Stimulated activated CD8-positive, alpha-beta memory T cell treated with anti-CD3 and anti-CD28 coated beads, Interleukin-15, amount 100 ng/mL, for 4 hours (primary cell): ENCODE results near the gene GCHFR.
A peak's percentile ranks its signal among the peaks of the same experiment; 100 is the strongest.

Source experiments
- DNase-seq, 2 donors: peaks; one replicate each; pipeline ENCODE4 v3.0.0-alpha.2; 2020; ENCODE audit warnings: low read depth in 2 of 2

GCHFR gene

DNA sequence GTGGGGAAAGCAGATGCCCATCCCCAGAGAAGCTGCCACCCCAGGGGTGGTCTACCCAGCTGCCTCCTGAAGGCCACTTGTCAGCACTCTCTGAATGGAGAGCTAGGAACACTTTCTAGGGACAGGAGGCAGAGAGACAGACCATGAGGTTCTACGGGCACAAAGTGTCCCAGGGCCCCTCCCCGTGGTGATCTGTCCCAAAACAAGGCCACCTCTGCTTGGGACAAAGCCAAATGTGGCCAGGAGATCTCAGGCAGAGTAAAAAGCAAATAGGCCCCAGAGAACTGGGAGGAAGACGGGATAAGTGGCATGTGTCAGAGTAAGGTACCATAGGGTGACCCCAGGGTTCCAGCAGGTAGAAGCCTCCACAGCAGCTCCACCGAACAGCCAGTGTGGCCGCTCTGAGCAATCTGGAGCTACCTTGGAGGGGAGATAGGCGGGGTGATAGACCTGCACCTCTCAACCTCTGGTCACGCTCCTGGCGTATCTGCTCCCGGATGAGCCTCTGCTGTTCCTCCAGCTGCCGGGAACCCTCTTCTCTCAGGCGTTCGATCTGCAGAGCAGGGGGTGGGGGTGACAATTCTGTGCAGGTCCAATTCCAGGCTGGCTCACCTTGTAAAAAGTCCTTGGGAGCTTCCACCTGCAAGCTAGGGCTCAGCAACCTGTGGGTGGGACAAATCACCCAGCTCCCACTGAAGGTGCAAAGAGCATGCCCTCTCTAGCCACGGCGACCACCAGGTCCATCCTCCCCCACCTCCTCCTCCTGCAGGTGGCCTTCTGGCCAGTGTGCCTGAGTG lies 12.1 kb downstream of the GCHFR start:
- no peak for DNase-seq

DNA sequence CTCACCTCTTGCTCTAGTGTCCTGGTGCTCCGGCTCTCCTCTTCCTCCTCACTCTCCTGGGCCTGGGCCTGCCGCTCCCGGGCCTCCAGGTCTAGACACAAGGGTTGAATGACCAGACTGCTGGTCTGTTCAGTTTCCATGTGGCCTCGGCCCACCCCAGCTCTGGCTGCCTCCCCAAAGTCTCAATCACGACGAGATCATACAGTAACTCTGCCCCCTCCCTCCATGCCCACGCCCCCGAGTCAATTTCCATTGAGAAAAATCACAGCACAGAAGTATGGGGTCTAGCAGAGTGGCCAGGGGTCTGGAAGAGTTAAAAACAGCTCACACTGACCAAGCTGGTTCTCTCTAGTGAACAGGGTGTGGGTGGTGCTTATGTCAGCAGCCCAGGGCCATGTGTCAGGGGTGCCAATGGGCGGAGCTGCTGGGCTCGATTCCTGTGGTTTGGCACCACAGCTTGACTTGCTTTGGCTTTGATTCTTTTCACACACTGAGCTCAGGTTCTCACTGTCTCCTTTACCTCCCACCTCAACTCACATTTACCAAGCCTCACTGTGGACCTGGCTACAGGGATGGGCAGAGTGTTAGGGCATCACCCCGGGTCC lies 12.8 kb downstream of the GCHFR start:
- peak; percentile 28 to 40 for DNase-seq

DNA sequence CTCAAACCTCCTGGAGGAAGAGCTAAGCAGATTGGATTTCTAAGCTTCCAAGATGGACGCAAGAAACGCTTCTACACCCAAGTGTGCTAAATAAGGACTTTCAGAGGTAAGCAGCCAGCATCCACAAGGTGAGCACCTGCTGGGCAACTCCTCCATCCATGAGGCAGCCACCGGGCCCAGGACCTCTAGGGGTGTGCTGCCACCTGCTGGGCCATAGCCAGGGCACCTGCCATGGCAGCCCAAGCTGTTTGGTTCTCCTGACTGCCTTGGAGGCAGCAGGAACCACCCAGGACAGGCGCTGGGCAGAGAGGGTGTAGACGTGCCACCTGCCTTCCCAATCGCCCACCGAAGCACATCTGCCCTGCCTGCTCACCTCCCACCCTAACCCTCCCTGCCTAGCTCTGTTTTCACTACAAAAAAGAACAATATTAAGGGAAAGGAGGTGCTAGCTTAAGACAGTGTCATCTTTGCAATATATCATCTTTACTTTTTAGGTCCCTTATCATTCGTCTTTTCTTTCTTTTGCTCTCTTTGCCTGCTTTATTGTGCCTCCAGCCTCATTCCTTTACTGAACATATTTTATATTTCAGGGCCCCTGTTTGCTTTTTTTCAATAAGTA lies 18.9 kb downstream of the GCHFR start:
- DNase-seq = peak; percentile 54 to 59

DNA sequence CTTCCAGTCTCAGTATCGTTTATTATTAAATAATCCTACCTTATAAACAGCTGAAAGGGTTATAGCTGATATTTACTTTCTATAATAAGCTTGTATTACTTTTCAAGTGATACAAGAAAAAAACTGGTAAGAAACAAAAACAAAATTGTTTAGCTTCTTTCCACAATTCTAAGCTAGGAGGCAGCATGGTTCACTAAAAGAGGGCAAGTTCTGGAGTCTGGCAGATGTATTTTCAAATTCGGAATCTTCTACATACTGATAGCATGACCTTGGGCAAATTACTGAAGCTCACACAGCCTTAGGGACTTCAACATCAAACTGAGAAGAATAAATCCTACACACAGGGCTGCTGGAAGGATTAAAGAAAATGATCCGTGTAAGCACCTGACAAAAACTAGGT lies 21.3 kb downstream of the GCHFR start:
- DNase-seq = no peak

DNA sequence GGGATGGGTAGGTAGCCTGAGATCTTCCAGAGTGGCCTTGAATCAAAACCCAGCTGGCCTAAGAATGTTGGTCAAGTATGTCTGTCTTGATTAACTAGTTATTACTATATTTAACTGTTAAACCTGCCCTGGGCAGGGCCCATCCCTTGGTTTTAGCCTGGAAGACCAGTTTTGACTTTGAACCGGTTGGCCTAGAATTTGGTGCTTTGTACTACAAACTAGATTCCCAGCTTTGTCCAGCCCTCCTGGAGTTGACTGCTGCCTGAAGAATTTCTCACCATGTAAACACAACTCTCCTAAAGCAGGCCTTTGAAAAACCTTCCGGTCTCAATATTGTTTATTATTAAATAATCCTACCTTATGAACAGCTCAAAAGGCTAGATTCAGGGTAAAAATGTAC lies 21.9 kb downstream of the GCHFR start:
- DNase-seq = no peak

DNA sequence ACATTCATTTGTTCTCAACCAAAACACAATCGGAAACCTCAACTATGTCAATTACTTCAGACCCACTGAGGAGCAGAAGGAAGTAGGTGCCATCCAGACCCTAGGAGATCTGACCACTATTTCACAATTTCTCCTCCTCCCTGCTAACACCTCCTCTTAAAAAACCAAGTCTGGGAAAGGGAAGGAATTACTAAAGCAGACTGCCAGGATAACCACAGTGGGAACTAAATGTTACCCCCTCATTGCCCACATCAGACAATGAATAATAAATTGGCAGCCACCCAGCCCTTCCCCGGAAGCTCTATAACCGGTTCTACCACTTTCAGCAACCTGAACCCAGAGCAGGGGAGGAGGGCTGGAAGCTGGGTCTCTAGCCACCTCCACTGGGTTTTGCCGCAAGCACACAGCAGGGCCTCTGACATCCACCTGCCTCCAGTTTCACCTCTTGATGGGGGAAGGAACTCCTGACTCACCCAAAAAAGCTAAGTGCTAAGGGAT lies 23.5 kb downstream of the GCHFR start:
- DNase-seq = peak; percentile 41 to 67

DNA sequence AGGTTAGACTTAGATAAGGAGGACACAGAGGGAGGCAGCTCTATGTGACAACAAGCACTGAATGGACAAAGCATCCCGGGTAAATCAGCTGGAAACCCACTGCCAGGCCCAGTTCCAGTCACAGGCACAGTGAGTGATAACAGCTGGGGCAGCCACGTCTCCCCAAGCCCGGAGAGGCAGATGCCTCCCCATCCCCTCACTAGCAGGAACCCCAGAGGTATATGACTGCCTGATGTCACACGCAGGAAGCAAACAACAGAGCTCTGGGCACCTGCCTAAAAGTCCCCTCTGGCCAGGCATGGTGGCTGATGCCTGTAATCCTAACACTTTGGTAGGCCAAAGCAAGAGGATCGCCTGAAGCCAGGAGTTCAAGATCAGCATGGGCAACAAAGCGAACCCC lies 24.1 kb downstream of the GCHFR start:
- no peak for DNase-seq

DNA sequence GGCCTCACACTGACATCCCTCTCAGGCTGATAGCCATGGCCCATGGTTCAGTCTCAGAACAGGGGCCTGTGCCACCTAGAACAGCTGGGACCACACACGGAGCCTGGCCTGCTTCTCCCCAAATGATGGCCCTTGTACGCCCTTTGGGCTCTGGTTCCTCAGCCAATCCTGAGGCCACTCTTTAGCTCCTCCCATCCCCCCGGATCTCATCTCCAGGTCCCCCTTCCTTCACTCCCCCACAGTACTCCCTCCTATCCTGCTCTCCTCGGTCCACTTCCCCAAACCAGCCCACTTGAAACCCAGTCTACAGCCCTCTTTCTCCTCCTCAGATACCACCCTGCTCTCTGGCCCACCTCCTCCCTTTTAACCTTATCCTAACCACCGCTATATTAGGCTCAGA lies 25.3 kb downstream of the GCHFR start:
- DNase-seq = no peak

DNA sequence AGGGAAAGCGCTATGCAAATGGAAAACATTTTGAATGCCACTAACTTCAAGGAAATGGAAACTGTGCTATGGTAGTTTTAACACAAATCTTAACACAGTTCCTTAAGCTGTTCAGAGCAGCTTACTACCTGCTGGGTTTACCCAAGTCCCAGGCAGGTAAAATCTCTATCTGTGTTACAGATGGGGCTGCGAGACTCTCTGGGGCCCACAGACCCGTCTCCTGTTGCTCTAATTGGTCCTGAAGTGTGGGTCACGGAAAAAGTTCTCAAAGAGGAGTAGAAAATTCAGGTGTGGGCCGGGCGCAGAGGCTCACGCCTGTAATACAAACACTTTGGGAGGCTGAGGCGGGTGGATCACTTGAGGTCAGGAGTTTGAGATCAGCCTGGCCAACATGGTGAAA lies 26.1 kb downstream of the GCHFR start:
- DNase-seq = no peak

DNA sequence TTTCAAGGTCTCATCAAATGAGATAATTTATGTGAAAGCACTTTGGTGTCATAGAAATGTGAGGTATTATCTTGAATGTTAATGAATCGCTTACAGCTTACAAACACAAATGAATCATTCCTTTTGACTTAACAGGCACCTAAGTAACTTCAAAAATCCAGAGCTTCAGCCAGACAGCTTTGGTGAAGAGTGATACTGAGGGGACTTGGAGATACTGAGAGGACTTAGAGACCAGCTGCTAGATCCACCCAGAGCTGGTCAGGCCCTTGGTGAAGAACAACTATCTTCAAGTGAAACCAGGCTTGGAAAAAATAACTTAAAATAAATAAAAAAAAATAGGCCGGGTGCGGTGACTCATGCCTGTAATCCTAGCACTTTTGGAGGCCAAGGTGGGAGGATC lies 26.9 kb downstream of the GCHFR start:
- no peak for DNase-seq

DNA sequence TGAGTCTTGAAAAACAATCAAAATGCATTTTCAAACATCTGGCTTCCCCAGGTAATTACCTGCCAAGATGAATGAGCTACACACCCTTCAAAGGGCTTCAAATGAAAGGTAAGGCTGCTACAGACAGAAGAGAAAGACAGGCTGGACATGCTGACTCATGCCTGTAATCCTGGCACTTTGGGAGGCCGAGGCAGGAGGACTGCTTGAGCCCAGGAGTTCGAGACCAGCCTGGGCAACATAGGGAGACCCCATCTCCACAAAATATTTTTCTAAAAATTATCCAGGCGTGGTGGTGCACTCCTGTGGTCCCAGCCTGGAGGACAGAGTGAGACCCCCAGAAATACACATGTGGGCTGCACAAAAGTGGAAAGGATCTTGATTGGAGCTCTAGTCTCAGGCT lies 28.5 kb downstream of the GCHFR start:
- DNase-seq = no peak

DNA sequence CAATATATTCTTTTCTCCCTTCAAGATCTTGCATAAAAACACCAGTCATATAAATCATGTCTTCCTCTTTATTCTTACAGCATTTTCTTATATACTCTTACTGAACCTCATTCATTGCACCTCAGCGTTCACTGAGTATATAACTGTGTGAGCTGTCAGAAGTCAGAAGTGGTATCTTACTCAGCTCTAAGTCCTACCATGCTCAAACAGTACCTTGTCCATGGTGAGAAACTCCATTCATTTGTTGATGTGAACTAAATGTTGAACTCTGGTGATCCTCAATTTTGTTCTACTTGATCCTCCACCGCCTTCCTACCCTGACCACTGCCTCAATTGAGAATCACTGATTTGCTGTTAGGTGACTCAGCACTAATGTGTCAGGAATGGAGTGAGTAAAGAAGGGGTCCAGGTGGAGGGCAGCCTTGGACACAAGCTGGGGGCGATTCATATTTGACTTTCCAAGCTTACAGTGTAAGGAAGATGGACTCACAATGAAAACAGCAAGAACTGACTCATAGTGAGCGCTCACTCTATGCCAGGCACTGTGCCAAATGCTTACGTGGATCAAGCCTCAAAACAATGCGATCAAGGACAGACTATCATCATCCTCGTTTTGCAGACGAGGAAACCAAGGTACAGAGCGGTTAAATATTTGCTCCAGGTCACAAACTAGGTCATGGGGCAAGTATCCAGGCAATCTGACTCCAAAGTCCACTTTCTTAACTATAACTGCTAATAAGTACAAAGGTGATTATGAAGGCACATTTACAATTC lies 29.5 kb downstream of the GCHFR start:
- no peak for DNase-seq

DNA sequence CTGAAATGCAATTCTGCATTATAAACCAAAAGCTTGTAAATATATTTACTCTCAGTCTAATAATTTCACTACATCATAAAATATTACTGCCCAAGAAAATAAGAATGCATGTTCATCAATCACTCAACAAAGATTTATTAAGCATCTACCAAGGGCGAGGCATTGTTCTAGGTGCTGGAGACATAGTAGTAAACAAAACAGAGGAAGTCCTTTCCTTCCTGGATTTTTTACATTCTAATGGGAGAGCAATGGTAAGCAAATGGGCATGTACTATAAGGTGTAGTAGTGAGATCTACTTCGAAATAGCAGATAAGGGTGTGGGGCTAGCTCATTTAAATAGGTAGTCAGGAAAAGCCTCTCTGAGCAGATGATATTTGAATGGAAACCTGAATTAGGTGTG lies 32.2 kb downstream of the GCHFR start:
- DNase-seq = no peak

DNA sequence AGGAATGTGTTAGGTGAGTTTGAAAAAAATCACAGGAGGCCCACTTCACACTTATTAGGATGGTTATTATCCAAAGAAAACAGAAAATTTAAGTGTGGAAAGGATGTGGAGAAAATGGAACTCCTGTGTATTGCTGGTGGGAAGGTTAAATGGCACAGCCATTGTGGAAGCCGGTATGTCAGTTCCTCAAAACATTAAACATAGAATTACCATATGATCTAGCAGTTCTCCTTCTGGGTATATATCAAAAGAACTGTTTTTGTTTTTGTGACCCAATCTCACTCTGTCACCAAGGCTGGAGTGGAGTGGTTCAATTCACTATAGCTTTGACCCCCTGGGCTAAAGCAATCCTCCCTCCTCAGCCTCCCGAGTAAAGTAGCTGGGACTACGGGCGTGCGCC lies 32.6 kb downstream of the GCHFR start:
- no peak for DNase-seq

DNA sequence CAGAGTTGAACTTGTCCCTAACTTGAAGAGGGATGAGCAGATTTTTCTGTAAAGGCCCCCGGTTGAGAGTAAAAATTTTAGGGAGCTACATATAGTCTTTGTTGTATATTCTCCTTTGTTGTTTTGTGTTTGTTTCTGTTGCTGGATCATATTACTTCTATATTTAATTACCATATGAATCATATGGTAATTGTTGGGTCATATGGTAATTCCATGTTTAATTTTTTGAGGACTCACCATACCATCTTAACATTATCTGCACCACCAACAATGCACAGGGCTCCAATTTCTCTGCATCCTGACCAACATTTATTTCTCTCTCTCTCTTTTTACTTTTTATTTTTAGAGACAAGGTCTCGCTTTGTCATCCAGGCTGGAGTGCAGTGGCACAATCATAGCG lies 35.7 kb downstream of the GCHFR start:
- no peak for DNase-seq

DNA sequence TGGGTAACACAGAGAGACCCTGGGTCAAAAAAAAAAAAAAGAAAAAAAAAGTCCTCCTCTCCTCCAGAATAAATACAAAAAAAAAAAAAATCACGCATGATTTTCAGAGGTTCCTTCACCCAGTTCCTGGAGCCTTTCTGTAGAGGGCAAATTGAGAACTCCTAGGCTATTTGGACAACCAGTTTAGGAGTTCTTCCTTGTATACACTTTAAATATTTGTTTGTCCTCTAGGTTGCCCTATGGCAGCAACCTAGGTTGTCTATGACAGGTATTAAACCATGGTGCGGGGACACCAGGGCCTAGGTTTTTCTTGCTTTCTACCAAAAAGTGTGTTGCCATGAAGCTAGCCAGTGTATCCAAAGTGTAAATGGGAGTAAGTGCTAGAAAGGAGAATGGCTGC lies 39.2 kb downstream of the GCHFR start:
- DNase-seq = no peak

DNA sequence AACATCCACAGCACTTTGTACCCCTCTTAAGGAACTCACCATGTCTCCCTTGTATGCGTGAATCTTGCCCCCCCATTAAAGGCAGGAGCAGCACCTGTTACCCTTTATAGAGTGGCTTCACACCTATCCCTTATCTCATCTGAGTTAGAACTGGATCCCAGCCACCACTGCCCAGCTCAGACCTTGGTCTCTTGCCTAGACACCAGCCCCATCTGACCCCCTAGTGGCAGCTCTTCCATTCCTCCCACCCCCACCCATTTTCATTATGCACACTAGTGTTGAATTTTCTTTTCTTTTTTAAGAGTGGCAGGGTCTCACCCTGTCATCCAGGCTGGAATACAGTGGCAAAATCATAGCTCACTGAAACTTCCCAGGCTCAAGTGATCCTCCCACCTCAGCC lies 39.8 kb downstream of the GCHFR start:
- DNase-seq = no peak

DNA sequence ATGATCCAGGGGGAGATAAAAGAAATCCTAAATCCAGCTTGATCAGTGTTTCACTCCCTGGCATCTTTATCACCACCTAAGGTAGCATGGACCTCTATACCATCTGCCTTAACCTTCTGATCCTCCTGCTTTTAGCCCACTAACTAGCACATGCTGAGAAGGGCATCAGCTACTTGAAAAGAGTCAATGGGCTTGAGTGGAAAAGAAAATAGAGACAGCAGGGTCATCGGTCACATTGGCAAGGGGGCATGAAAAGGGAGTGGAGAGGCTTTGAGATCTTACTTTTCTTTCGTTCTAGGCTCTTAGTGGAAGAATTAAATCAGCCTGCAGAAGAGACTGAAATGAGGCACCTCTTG lies 42.8 kb downstream of the GCHFR start:
- no peak for DNase-seq

DNA sequence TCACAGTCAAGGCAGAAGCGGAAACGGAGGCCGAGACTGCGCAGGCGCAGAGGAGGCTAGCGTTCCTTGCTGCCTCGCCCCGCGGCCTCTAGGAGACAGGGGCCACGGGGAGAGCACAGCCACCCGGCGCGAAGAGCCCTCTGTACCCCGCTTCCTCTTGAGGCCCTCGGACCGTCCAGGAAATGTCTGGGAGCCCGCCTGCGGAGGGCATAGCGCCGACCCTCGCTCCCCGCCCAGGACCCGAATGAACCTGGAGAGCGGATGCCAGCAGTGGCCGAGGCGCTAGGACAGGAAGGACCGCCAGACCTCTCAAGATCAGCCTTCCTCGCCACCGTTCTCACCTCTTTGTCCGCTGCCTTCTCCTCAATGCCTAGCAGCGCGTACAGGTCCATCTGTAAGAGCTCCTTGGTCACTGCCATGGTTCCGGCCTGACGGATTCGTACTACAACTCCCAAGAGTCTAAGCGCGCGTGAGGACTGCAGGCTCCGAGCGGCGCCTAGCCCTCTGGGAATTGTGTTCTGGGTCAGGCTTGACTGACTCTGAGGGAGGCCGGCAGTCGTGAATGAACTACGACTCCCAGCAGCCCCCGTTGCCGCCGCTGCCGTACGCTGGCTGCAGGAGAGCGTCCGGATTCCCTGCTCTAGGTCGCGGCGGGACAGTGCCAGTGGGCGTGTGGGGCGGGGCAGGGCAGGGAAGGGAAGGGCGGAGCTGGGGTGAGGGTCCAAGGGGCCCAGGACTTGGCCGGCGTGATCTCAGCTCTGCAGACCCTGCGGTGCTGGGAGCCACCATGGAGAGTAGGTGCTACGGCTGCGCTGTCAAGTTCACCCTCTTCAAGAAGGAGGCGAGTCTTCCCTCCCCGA lies 43.4 kb downstream of the GCHFR start, which contains the start of the genes DNAJC17 and ZFYVE19:
Gene DNAJC17 (minus strand): TSS at position 446 of the 860 bp plus-strand sequence. CDS start 27 bp downstream, at position 419.
Gene ZFYVE19 (plus strand): TSS at position 62 of the 860 bp plus-strand sequence. CDS start 501 bp downstream, at position 563.
- DNase-seq = peak; percentile 85 to 93

DNA sequence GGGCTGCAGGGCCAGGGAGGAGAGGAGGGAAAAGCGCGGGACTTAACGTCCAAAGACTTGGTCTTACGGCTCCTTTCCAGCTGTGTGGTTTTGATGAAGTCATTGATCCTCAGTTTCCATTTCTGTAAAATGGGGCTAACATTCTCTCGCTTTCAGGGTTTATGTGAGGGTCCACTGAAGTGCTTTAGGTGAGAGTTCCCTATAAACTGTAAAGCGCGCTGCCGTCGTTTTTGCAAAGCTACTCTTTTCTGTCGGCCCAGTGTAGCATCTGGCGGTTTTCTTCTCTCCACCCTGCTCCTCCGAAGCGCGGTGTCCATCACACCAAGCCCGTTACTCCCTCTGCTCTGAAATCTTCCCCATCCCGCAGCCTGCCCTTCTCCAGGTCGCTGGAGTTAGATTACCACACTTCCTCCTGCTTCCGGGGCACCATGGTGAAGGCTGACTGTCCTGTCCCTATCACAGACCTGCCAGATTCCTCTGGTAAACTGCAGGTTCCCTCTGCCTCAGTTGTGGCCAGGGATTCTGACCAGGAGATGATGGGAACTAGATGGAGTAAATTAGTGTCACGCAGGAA lies 44.1 kb downstream of the GCHFR start:
- no peak for DNase-seq
